Uterine smooth muscle cell (primary cell): Measurements from ENCODE around the gene ARL17A. TPM values are rescaled to one million over a fixed set of nuclear protein-coding genes. Genes with fewer than 3 reads are reported as not detected.

Experiments used
- total RNA-seq: library from RNA; depleted of rRNA; stranded (reverse); fragments of >200 nt; gene quantifications from 2 replicates; pipeline ENCODE4 v1.2.3, GENCODE V29; 2014

ARL17A gene
- 2.4 and 7.4 TPM in 2 replicates for total RNA-seq

GRCh38 chr17:46579083-46580075 is at the start of gene ARL17A:
Gene ARL17A (minus strand): TSS chr17:46579691. CDS start chr17:46576322, 3,369 bp downstream.

GRCh38 chr17:46590157-46591146 is 11.0 kb upstream of the ARL17A start, which contains the start of gene NSF:
Gene NSF (plus strand): TSS chr17:46590669. CDS start chr17:46590776, 107 bp downstream.

GRCh38 chr17:46512168-46512567 is 67.3 kb downstream of the ARL17A start, which contains the start of gene LRRC37A2:
Gene LRRC37A2 (plus strand): TSS chr17:46512468. CDS start chr17:46512713, 245 bp downstream.

Other genes starting within 250 kb of the ARL17A start
- gene ARL17B, start 217.9 kb downstream of the ARL17A start, total RNA-seq = 4.9 and 6.9 TPM in 2 replicates
- 3.5 and 4.0 TPM in 2 replicates for gene LRRC37A2, start 67.2 kb downstream of the ARL17A start, total RNA-seq
- 61.0 and 64.9 TPM in 2 replicates for gene NSF, start 11.0 kb upstream of the ARL17A start, total RNA-seq
- 0.62 and 1.00 TPM in 2 replicates for gene WNT3, start 239.0 kb upstream of the ARL17A start, total RNA-seq